HG02885 (cell line): ENCODE measurements around the gene ABTB1.
"Not testable (repeated sequence)": the region's sequence is repeated elsewhere in the genome, so short reads cannot be mapped to it uniquely, and the experiment has no call there.

Experiments used
- ATAC-seq: cut with Tn5 transposase; IDR thresholded peaks from one replicate; pipeline ENCODE4 v1.9.1; 2021; ENCODE audit warnings: mild to moderate bottlenecking; ENCODE audit not compliant: unreplicated experiment, poor library complexity

Gene ABTB1

DNA sequence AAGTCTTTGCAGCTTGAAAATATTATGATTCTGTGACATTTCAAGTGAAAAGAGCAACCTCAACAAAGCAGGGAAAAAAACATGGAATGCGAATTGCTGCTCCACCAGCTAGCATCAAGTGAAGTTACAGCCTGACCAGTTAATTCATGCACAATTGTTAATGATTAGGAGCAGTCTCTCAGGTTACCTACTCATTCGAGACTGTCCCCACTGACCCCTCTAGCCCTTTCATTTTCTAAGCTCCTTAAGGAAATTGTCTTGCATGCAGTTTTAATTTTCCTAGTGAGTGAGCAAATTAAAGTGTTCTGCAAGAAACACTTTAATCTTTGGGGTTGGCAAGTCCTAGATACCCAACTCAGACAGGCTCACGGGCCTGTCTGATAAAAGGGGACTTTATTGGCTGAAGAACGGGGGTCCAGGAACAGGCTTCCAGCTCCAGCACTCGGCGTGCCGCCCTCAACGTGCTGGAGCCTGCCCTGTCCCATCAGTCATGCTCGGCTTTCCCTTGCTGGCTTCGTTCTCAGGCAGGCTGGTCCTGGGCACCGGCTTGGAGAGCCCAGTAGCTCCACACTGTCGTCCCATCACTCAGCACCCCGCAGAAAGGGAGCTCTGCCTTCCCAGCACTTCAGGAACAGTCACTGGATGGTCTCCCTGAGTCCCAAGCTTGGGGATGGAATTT, 25.4 kb upstream of the ABTB1 start:
- no peak for ATAC-seq

- ATAC-seq = no peak
Observed at GRCh38 chr3:127647845-127648204, 24.9 kb upstream of the ABTB1 start.

DNA sequence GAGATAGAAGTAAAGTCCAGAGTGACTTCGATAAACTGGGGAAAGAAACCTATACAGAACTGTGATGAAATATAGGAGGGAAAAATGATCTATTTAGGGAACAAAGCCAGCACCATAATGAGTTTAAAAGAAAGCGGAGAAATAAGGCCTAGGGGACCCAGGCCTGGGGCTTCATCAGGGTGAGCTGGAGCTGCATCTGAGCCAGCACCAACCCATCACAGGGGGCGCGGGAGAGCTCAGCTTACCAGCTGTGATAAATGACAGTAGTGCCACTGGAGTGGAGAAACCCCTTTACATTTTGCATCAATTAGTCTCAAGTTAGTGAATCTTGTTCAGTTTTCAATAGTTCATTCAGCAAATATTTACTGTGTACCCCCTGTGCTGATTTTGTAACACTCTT, 22.5 kb upstream of the ABTB1 start:
- no peak for ATAC-seq

GRCh38 chr3:127651516-127652172, 21.1 kb upstream of the ABTB1 start:
- no peak for ATAC-seq

- ATAC-seq = no peak
Observed at GRCh38 chr3:127652246-127652995, 20.3 kb upstream of the ABTB1 start.

DNA sequence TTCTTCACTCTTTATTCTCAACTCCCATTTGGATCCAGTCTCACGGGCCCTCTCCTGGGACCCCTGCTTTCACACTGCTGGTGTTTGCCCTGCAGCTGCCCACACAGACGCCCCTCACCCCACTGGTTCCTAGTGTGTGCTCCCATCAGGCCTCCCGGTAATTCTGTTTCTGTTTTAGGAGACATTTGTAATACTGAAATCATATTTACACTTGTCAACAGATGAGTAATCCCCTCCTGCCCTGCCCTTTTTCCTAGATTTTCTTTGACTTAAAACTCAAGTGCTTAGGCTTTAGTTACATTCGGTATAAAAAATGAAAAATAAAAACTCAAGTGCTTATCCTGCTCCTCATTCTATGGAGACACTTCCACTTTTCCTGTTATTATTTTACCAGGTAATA, 18.4 kb upstream of the ABTB1 start:
- no peak for ATAC-seq

DNA sequence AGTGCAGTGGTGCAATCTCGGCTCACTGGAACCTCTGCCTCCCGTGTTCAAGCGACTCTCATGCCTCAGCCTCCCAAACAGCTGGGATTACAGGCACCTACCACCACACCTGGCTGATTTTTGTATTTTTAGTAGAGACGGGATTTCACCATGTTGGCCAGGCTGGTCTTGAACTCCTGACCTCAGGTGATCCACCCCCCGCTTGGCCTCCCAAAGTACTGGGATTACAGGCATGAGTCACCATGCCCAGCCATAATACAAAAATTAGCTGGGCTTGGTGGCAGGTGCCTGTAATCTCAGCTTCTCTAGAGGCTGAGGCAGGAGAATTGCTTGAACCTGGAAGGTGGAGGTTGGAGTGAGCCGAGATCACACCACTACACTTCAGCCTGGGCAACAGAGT, 17.8 kb upstream of the ABTB1 start:
- not testable (repeated sequence) for ATAC-seq

DNA sequence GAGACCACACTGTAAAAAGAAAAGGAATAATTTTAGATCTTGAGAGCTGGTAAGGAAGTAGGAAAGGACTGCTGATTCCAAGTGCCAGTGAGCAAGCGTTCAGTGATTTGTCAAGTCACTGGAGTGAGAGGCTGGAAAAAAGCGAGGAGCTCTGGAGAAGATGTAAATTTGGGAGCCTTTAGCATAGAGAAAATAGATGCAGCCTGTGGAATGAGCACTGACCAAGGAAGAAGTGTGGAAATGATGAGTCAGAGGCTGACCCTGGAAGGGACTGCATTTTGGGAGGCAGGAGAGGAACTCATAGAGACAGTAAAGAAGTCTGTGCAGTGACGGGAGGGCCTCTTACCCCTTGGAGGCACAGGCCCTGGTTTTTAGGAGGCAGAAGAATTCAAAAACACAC, 17.1 kb upstream of the ABTB1 start:
- ATAC-seq = no peak

DNA sequence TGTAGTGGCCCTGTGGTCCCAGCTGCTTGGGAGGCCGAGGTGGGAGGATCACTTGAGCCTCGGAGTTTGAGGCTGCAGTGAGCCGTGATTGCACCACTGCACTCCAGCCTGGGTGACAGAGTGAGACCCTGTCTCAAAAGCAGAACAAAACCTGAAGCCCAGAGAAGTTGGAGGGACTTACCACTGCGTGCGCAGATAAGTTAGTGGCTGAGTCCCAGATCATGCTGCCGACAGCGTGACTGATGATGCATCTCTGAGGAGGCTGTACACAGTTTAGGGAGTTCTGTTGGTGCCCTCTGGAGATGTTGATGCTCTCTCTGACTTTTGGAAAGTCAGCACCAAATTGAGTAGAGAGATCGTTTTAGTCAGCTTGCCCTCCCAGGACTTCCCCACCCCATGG, 15.8 kb upstream of the ABTB1 start:
- ATAC-seq = no peak

GRCh38 chr3:127658234-127658633, 14.5 kb upstream of the ABTB1 start:
- no peak for ATAC-seq

GRCh38 chr3:127660621-127661251, 12.0 kb upstream of the ABTB1 start:
- no peak for ATAC-seq

GRCh38 chr3:127661600-127661999, 11.2 kb upstream of the ABTB1 start:
- ATAC-seq = no peak

- no peak for ATAC-seq
Observed at GRCh38 chr3:127662001-127662469, 10.7 kb upstream of the ABTB1 start.

- ATAC-seq = no peak
Observed at GRCh38 chr3:127663151-127663550, 9.6 kb upstream of the ABTB1 start.

- ATAC-seq = no peak
Observed at GRCh38 chr3:127665165-127665564, 7.6 kb upstream of the ABTB1 start.

- ATAC-seq = no peak
Observed at GRCh38 chr3:127665586-127665985, 7.2 kb upstream of the ABTB1 start.

GRCh38 chr3:127666676-127667075, 6.1 kb upstream of the ABTB1 start:
- ATAC-seq = no peak

DNA sequence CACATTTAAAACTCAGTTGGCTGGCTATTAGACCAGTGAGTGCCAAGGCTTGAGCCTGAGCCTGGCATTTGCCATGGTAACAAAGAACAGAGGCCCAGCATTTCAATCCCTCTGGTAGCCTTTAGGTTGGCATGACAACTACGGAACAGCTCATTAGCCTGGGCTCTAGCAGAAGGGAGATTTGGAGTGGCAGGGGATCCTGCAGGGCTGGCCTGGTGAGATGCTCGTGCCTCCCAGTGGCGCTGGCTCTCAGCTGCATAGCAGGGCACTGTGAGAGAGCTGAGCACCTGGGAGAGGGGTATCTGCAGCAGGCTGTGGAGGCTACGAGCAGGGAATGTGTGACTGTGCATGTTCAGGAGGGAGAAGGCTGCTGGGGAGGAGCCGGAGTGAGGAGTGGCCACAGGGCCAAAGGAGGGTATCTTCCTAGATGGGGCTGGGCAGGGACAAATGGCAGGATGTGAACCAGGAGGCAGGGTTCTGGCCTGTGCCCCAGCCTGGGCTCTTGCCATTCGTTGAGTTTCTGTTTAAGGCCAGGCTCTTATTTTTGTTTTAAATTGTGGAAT, 5.6 kb upstream of the ABTB1 start:
- no peak for ATAC-seq

GRCh38 chr3:127668906-127669305, 3.8 kb upstream of the ABTB1 start:
- ATAC-seq = no peak

GRCh38 chr3:127669541-127670228, 3.1 kb upstream of the ABTB1 start:
- ATAC-seq = no peak
